IMR-90 (cell line): ENCODE results near the gene FAM120A. TPM values are rescaled to one million over a fixed set of nuclear protein-coding genes. Genes with fewer than 3 reads are reported as not detected.

Source experiments
- ATAC-seq: fragments of 200-7000 bp; cut with Tn5 transposase; 2 replicates; pipeline ENCODE4 v1.9.1; 2020; ENCODE audit warnings: low read depth, mild to moderate bottlenecking, moderate library complexity
- BruUV-seq: library from RNA; stranded (reverse); fragments of 400-500 nt; replicated peaks from 2 replicates; lab custom pipeline; 2021; lab: Mats Ljungman, UMichigan
- CTCF ChIA-PET: fragments of 300-600 bp; formaldehyde crosslinking; extraction: SDS; loops from one replicate; lab custom pipeline; 2021; ENCODE audit warnings: antibody characterized with exemption; lab: Yijun Ruan, JAX
- POLR2A ChIA-PET: fragments of 300-600 bp; sonication (Branson Sonifier 250); formaldehyde crosslinking; loops from one replicate; lab custom pipeline; 2022; ENCODE audit warnings: antibody characterized with exemption; ENCODE audit not compliant: unreplicated experiment; lab: Charles Lee
- DNase-seq: peaks from one replicate; pipeline ENCODE4 v3.0.0; 2013
- H2AFZ ChIP-seq: replicated peaks from 2 replicates; pipeline ENCODE3; 2013; ENCODE audit warnings: low read length, mild to moderate bottlenecking; ENCODE audit not compliant: poor library complexity
- H2AK5ac ChIP-seq: 2 replicates; pipeline ENCODE4 v1.6.1; 2013; ENCODE audit warnings: low read depth, low read length, inconsistent platforms
- H2AK9ac ChIP-seq: replicated peaks from 2 replicates; pipeline ENCODE3; 2013; ENCODE audit warnings: mild to moderate bottlenecking, low read depth, low read length, moderate library complexity; ENCODE audit not compliant: poor library complexity
- H2BK120ac ChIP-seq: 2 replicates; pipeline ENCODE4 v1.6.1; 2013; ENCODE audit warnings: low read depth, low read length, inconsistent platforms
- H2BK15ac ChIP-seq: 3 replicates; pipeline ENCODE4 v1.6.1; 2013; ENCODE audit warnings: low read depth, low read length, inconsistent platforms
- H2BK20ac ChIP-seq: 2 replicates; pipeline ENCODE4 v1.6.1; 2013; ENCODE audit warnings: low read depth, mild to moderate bottlenecking, inconsistent platforms, low read length, moderate library complexity
- H2BK5ac ChIP-seq: 2 replicates; pipeline ENCODE4 v1.6.1; 2013; ENCODE audit warnings: mild to moderate bottlenecking, low read depth, low read length, inconsistent platforms; ENCODE audit not compliant: poor library complexity, severe bottlenecking
- H3K14ac ChIP-seq: replicated peaks from 2 replicates; pipeline ENCODE4 v1.6.1; 2013; ENCODE audit warnings: low read depth, low read length, inconsistent platforms
- H3K18ac ChIP-seq: 2 replicates; pipeline ENCODE4 v1.6.1; 2013; ENCODE audit warnings: low read depth, low read length, control low read depth
- H3K23ac ChIP-seq: 2 replicates; pipeline ENCODE4 v1.6.1; 2013; ENCODE audit warnings: low read depth, low read length, inconsistent platforms
- H3K27ac ChIP-seq: 2 replicates; pipeline ENCODE4 v1.5.1; 2013; ENCODE audit warnings: mild to moderate bottlenecking, control low read depth, low read length; ENCODE audit not compliant: insufficient read depth
- H3K27me3 ChIP-seq: 2 replicates; pipeline ENCODE4 v1.6.1; 2013; ENCODE audit warnings: low read length; ENCODE audit not compliant: control insufficient read depth, insufficient read depth
- H3K36me3 ChIP-seq: 2 replicates; pipeline ENCODE4 v1.6.1; 2013; ENCODE audit warnings: low read length, mixed read lengths; ENCODE audit not compliant: control insufficient read depth, insufficient read depth
- H3K4ac ChIP-seq: 2 replicates; pipeline ENCODE4 v1.6.1; 2013; ENCODE audit warnings: low read depth, low read length, inconsistent platforms
- H3K4me1 ChIP-seq: 2 replicates; pipeline ENCODE4 v1.6.1; 2013; ENCODE audit warnings: low read length, mixed read lengths; ENCODE audit not compliant: control insufficient read depth, insufficient read depth
- H3K4me2 ChIP-seq: 2 replicates; pipeline ENCODE4 v1.6.1; 2013; ENCODE audit warnings: low read depth, mild to moderate bottlenecking, control low read depth, low read length, moderate library complexity
- H3K4me3 ChIP-seq: 2 replicates; pipeline ENCODE4 v1.5.1; 2013; ENCODE audit warnings: low read depth, mild to moderate bottlenecking, control low read depth, low read length, moderate library complexity; ENCODE audit not compliant: insufficient read depth
- H3K56ac ChIP-seq: 2 replicates; pipeline ENCODE4 v1.6.1; 2013; ENCODE audit warnings: low read length, inconsistent platforms; ENCODE audit not compliant: insufficient read depth; ENCODE audit errors: extremely low read depth
- H3K79me1 ChIP-seq, 2 experiments: 2 replicates each; pipeline ENCODE4 v1.6.1; 2013; ENCODE audit warnings: low read length in 2 of 2, inconsistent platforms in 1 of 2, low read depth in 1 of 2
- H3K9ac ChIP-seq: 2 replicates; pipeline ENCODE4 v1.6.1; 2013; ENCODE audit warnings: low read depth, low read length, control low read depth
- H3K9me1 ChIP-seq: 2 replicates; pipeline ENCODE4 v1.6.1; 2013; ENCODE audit warnings: low read length, inconsistent platforms; ENCODE audit not compliant: insufficient read depth
- H3K9me3 ChIP-seq: 2 replicates; pipeline ENCODE4 v1.6.1; 2013; ENCODE audit warnings: low read length; ENCODE audit not compliant: control insufficient read depth, insufficient read depth
- H4K20me1 ChIP-seq: 2 replicates; pipeline ENCODE4 v1.6.1; 2013; ENCODE audit warnings: low read length, inconsistent platforms; ENCODE audit not compliant: insufficient read depth
- H4K5ac ChIP-seq: 2 replicates; pipeline ENCODE4 v1.6.1; 2013; ENCODE audit warnings: mild to moderate bottlenecking, low read depth, low read length, control low read depth
- H4K8ac ChIP-seq, 2 experiments: 2 replicates each; pipeline ENCODE4 v1.6.1; 2013; ENCODE audit warnings: low read depth in 2 of 2, low read length in 2 of 2, control low read depth in 1 of 2, inconsistent platforms in 1 of 2
- H4K91ac ChIP-seq: 2 replicates; pipeline ENCODE4 v1.6.1; 2013; ENCODE audit warnings: low read depth, low read length, inconsistent platforms; ENCODE audit not compliant: insufficient read depth
- BHLHE40 ChIP-seq: fragments of 150-350 bp; IDR thresholded peaks from 2 replicates; pipeline ENCODE4 v1.6.1; 2016; ENCODE audit warnings: mild to moderate bottlenecking, low read depth, low read length
- CEBPB ChIP-seq: IDR thresholded peaks from 2 replicates; pipeline ENCODE4 v1.6.1; 2012; ENCODE audit warnings: low read depth, low read length, improper control_type of control experiment
- CHD1 ChIP-seq: IDR thresholded peaks from 2 replicates; pipeline ENCODE4 v1.6.1; 2012; ENCODE audit warnings: low read depth, low read length, improper control_type of control experiment
- CTCF ChIP-seq: conservative IDR thresholded peaks from 2 replicates; pipeline ENCODE4 v1.5.1; 2012; ENCODE audit warnings: mild to moderate bottlenecking, low read depth, low read length, improper control_type of control experiment
- FOS ChIP-seq: fragments of 150-350 bp; IDR thresholded peaks from 2 replicates; pipeline ENCODE4 v1.6.1; 2016; ENCODE audit warnings: low read depth, low read length
- MAFK ChIP-seq: IDR thresholded peaks from 2 replicates; pipeline ENCODE4 v1.6.1; 2012; ENCODE audit warnings: low read depth, low read length, improper control_type of control experiment
- MAZ ChIP-seq: IDR thresholded peaks from 2 replicates; pipeline ENCODE4 v1.6.1; 2012; ENCODE audit warnings: low read depth, mild to moderate bottlenecking, low read length, improper control_type of control experiment, moderate library complexity, borderline replicate concordance
- MXI1 ChIP-seq: IDR thresholded peaks from 2 replicates; pipeline ENCODE4 v1.6.1; 2012; ENCODE audit warnings: low read depth, mild to moderate bottlenecking, low read length, moderate library complexity, borderline replicate concordance
- NFE2L2 ChIP-seq: fragments of 150-350 bp; IDR thresholded peaks from 2 replicates; pipeline ENCODE4 v1.6.1; 2016; ENCODE audit warnings: low read depth, mild to moderate bottlenecking, low read length
- POLR2A ChIP-seq: IDR thresholded peaks from 2 replicates; pipeline ENCODE4 v1.6.1; 2012; ENCODE audit warnings: mild to moderate bottlenecking, low read depth, low read length
- RAD21 ChIP-seq: IDR thresholded peaks from 2 replicates; pipeline ENCODE4 v1.6.1; 2012; ENCODE audit warnings: low read length, improper control_type of control experiment
- RCOR1 ChIP-seq: IDR thresholded peaks from 2 replicates; pipeline ENCODE4 v1.6.1; 2012; ENCODE audit warnings: mild to moderate bottlenecking, low read length, improper control_type of control experiment; ENCODE audit not compliant: insufficient replicate concordance
- RFX5 ChIP-seq: IDR thresholded peaks from 2 replicates; pipeline ENCODE4 v1.8.0; 2012; ENCODE audit warnings: low read depth, mild to moderate bottlenecking, low read length, moderate library complexity
- SMC3 ChIP-seq: fragments of 150-350 bp; IDR thresholded peaks from 2 replicates; pipeline ENCODE4 v1.6.1; 2016; ENCODE audit warnings: low read depth, mild to moderate bottlenecking, antibody characterized with exemption, low read length, moderate library complexity
- WGBS, 2 experiments: methylation state at CpG; one replicate each; pipeline versions ENCODE4 v1.1.5 to v1.1.7; 2013; ENCODE audit warnings: missing lambda C conversion rate in 2 of 2; ENCODE audit not compliant: insufficient read length in 1 of 2; ENCODE audit errors: extremely low coverage in 2 of 2; 5-methylcytosine and 5-hydroxymethylcytosine counted together
- dilution Hi-C: fragments of 300-500 bp; cut with HindIII; formaldehyde crosslinking; loops from one replicate; pipeline ENCODE4 v1.14.3; 2018; ENCODE audit warnings: low sequenced_read_pairs; ENCODE audit not compliant: unreplicated experiment
- in situ Hi-C: fragments of 300-500 bp; cut with MboI; formaldehyde crosslinking; loops from 3 replicates; pipeline ENCODE4 v1.14.3; 2019; ENCODE audit warnings: low sequenced_read_pairs, inconsistent platforms, mixed read lengths
- intact Hi-C: fragments of 100-400 bp; cut with micrococcal nuclease; formaldehyde crosslinking; loops from 2 replicates; pipeline ENCODE4 v1.10.0; 2022
- polyA plus RNA-seq, 3 experiments: library from polyadenylated mRNA; depleted of rRNA; stranded (reverse); fragments of >200 nt; gene quantifications; 2 replicates each; pipeline ENCODE4 v1.2.3, GENCODE V29; 2012; ENCODE audit warnings: low replicate concordance in 1 of 3
- total RNA-seq: library from RNA; depleted of rRNA; stranded (reverse); fragments of >200 nt; gene quantifications from 2 replicates; pipeline ENCODE4 v1.2.3, GENCODE V29; 2012
- TF ChIP-seq, protein P1 (sequence below): fragments of 150-350 bp; IDR thresholded peaks from 2 replicates; pipeline ENCODE4 v1.6.1; 2017; ENCODE audit warnings: mild to moderate bottlenecking, antibody characterized with exemption, low read length, low read depth
- TF ChIP-seq, protein P2 (sequence below): fragments of 150-350 bp; IDR thresholded peaks from 2 replicates; pipeline ENCODE4 v1.6.1; 2016; ENCODE audit warnings: low read depth, mild to moderate bottlenecking, low read length, moderate library complexity, borderline replicate concordance

The FAM120A gene
- total and polyA plus RNA-seq, 2 of the 4 experiments (the other 2 are of a cell fraction): 61.6 to 75.1 TPM

DNA sequence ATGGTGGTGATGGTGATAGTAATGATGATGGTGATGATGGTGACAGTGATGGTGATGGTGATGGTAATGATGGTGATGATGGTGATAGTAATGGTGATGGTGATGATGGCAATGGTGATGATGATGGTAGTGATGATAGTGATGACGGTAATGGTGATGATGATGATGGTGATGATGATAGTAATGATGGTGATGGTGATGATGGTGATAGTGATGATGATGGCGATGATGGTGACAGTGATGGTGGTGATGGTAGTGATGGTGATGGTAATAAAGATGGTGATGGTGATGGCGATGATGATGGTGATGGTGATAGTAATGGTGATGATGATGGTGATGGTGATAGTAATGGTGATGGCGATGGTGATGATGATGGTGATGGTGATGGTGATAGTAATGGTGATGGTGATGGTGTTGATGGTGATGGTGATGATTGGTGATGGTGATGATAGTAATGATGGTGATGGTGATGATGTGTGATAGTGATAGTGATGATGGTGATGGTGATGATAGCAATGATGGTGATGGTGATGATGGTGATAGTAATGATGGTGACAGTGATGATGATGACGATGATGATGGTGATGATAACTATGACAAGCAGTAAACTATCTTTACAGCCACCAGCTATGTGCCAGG, 163.5 kb downstream of the FAM120A start:
- no peak overlapping the region for H3K4me2 ChIP-seq
- POLR2A ChIA-PET: no interaction called here

More for the DNA sequence above, 163.5 kb downstream of the FAM120A start:
- Histone ChIP-seq H2BK20ac (no peak overlapping the region), H3K14ac (no peak overlapping the region), H3K27me3 (no peaks in the 10 kb centered on the region), H4K20me1 (peaks cover 72% of the 10 kb centered on the region), H3K79me1 (peaks cover 42 to 70% of the 10 kb centered on the region in 2 experiments), H4K5ac (no peak overlapping the region), H4K8ac (no peak overlapping the region), H2AK5ac (no peak overlapping the region), H3K9me3 (peaks cover 3% of the 10 kb centered on the region), H2BK120ac (no peak overlapping the region), H3K9ac (no peak overlapping the region), H3K23ac (no peak overlapping the region), H3K4ac (no peak overlapping the region), H2BK15ac (no peak overlapping the region), H3K18ac (no peak overlapping the region), H3K4me1 (peaks cover 4% of the 10 kb centered on the region; the same call in 1 of the 2 replicates), H2AFZ (no peak overlapping the region), H2AK9ac (no peak overlapping the region), H3K27ac (no peak overlapping the region), H3K56ac (no peak overlapping the region), H2BK5ac (peak overlapping the region; percentile 47), H3K9me1 (peaks cover 24% of the 10 kb centered on the region), H4K91ac (no peak overlapping the region), H3K36me3 (no peaks in the 10 kb centered on the region), H3K4me3 (no peak overlapping the region)
- dilution Hi-C loops (no loop called here), in situ Hi-C loops (no loop called here), intact Hi-C loops (no loop called here)
- TF ChIP-seq NFE2L2: no peak
- TF ChIP-seq, protein P1, sequence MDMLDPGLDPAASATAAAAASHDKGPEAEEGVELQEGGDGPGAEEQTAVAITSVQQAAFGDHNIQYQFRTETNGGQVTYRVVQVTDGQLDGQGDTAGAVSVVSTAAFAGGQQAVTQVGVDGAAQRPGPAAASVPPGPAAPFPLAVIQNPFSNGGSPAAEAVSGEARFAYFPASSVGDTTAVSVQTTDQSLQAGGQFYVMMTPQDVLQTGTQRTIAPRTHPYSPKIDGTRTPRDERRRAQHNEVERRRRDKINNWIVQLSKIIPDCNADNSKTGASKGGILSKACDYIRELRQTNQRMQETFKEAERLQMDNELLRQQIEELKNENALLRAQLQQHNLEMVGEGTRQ: no peak
- TF ChIP-seq CHD1: no peak
- TF ChIP-seq BHLHE40: no peak
- no peak for TF ChIP-seq RCOR1
- no peak for TF ChIP-seq CEBPB
- TF ChIP-seq RAD21: no peak
- TF ChIP-seq MXI1: no peak
- TF ChIP-seq MAFK: no peak
- no peak for TF ChIP-seq SMC3
- no peak for TF ChIP-seq CTCF
- no peak for TF ChIP-seq RFX5
- no peak for TF ChIP-seq POLR2A
- TF ChIP-seq FOS: no peak
- TF ChIP-seq, protein P2, sequence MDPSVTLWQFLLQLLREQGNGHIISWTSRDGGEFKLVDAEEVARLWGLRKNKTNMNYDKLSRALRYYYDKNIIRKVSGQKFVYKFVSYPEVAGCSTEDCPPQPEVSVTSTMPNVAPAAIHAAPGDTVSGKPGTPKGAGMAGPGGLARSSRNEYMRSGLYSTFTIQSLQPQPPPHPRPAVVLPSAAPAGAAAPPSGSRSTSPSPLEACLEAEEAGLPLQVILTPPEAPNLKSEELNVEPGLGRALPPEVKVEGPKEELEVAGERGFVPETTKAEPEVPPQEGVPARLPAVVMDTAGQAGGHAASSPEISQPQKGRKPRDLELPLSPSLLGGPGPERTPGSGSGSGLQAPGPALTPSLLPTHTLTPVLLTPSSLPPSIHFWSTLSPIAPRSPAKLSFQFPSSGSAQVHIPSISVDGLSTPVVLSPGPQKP: no peak
- no peak for TF ChIP-seq MAZ
- ATAC-seq (no peak), DNase-seq (no peak)
- BruUV-seq: no TSS peak
- 67% methylated on average over 4 of the region's 5 CpGs; no CpG with 5 or more reads in 1 of the 2 experiments for WGBS, 2 experiments
- CTCF ChIA-PET: no interaction called here
